DOHH2 (cell line): ENCODE results near the gene ZNF280D.

Experiments used
- CTCF ChIP-seq: fragments of 200-600 bp; sonication (generic); IDR thresholded peaks from one replicate; pipeline ENCODE4 v1.5.1; 2014; ENCODE audit warnings: antibody characterized with exemption, mild to moderate bottlenecking, low read depth, low read length; ENCODE audit not compliant: poor library complexity, severe bottlenecking
- EZH2phosphoT487 ChIP-seq: fragments of 200-600 bp; sonication (generic); IDR thresholded peaks from 2 replicates; pipeline ENCODE4 v1.6.1; 2017; ENCODE audit warnings: borderline replicate concordance, mild to moderate bottlenecking, antibody characterized with exemption, low read length, moderate library complexity, mixed read lengths

GRCh38 chr15:56719774-56720555 is 13.3 kb downstream of the ZNF280D start:
- TF ChIP-seq CTCF (no peak), EZH2phosphoT487 (no peak)
